WERI-Rb-1 (cell line): ENCODE data around the gene SCARF2.
"Not testable (repeated sequence)": the region's sequence is repeated elsewhere in the genome, so short reads cannot be mapped to it uniquely, and the experiment has no call there.

Experiments
- DNase-seq: peaks from one replicate; pipeline ENCODE4 v3.0.0-alpha.2; 2020
- H3K27ac ChIP-seq: fragments of 250-450 bp; sonication (Bioruptor Pico); 2 replicates; pipeline ENCODE4 v1.5.1; 2020; ENCODE audit warnings: mild to moderate bottlenecking, moderate library complexity
- H3K27me3 ChIP-seq: fragments of 250-450 bp; sonication (Bioruptor Pico); 2 replicates; pipeline ENCODE4 v1.5.1; 2021; ENCODE audit warnings: mild to moderate bottlenecking, low read depth, moderate library complexity; ENCODE audit not compliant: insufficient read depth, severe bottlenecking
- H3K36me3 ChIP-seq: fragments of 250-450 bp; sonication (Bioruptor Pico); 2 replicates; pipeline ENCODE4 v1.5.1; 2020; ENCODE audit warnings: mild to moderate bottlenecking, moderate library complexity
- H3K4me3 ChIP-seq: 2 replicates; pipeline ENCODE4 v1.5.1; 2011; ENCODE audit warnings: low read depth, mild to moderate bottlenecking, control low read depth, low read length
- H3K9me3 ChIP-seq: fragments of 250-450 bp; sonication (Bioruptor Pico); 2 replicates; pipeline ENCODE4 v1.5.1; 2021; ENCODE audit warnings: mild to moderate bottlenecking, moderate library complexity; ENCODE audit not compliant: severe bottlenecking
- TF ChIP-seq, protein P1 (sequence below): IDR thresholded peaks from 2 replicates; pipeline ENCODE4 v1.5.1; 2011; ENCODE audit warnings: low read depth, mild to moderate bottlenecking, control low read depth, inconsistent platforms, low read length

Gene SCARF2

DNA sequence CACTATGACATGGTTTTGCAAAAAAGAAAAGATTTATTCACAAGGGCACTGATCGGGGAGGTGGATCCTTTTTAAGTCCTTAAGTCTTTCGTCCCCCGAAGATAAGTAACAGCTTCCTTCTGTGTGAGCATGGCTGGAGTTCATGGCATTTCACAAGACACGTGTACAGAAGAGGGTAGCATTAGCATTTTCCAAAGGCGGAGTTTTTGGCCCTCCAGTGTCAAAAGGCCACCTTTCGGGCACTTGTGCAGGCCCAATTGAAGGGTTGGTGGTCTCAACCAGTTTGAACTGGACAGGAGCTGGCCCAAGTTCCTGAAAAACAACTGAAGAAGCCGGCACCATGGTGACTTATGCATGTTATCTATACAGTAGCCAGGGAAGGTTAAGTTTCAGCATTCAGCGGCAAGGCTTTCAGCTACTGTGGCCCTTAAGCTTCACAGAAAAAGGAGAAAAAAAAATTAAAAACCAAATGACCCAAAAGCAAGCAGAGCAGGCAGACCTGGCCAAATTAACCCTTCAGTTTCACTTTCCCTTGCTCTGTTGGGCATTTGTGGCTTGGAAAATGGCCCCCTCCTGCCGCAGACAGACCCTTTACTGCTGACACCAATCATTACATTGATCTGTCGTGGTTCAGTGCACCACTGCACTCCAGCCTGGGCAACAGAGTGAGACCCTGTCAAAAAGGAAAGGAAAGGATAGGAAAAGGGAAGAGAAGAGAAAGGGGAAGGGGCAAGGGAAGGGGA lies 25.0 kb downstream of the SCARF2 start:
- Histone ChIP-seq H3K27ac (no peak overlapping the region), H3K9me3 (no peaks in the 10 kb centered on the region), H3K27me3 (no peaks in the 10 kb centered on the region), H3K36me3 (no peaks in the 10 kb centered on the region), H3K4me3 (no peak overlapping the region)
- no peak for DNase-seq
- TF ChIP-seq, protein P1, sequence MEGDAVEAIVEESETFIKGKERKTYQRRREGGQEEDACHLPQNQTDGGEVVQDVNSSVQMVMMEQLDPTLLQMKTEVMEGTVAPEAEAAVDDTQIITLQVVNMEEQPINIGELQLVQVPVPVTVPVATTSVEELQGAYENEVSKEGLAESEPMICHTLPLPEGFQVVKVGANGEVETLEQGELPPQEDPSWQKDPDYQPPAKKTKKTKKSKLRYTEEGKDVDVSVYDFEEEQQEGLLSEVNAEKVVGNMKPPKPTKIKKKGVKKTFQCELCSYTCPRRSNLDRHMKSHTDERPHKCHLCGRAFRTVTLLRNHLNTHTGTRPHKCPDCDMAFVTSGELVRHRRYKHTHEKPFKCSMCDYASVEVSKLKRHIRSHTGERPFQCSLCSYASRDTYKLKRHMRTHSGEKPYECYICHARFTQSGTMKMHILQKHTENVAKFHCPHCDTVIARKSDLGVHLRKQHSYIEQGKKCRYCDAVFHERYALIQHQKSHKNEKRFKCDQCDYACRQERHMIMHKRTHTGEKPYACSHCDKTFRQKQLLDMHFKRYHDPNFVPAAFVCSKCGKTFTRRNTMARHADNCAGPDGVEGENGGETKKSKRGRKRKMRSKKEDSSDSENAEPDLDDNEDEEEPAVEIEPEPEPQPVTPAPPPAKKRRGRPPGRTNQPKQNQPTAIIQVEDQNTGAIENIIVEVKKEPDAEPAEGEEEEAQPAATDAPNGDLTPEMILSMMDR, result no peak

DNA sequence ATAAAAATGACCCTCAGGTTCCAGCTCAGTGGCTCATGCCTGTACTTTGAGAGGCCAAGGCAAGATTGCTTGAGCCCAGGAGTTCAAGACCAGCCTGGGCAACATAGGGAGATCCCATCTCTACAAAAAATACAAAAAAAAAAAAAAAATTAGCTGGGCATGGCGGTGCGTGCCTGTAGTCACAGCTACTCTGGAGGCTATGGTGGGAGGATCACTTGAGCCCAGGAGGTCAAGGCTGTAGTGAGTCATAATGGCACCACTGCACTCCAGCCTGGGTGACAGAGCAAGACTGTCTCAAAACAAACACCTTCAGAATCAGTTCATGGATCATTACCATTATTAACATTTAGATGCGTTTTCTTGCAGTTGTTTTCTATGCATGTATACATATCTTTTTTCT lies 28.2 kb downstream of the SCARF2 start:
- H3K36me3 ChIP-seq, result peaks cover 28% of the 10 kb centered on the region
- not testable (repeated sequence) for H3K9me3 ChIP-seq, H3K27ac ChIP-seq, H3K4me3 ChIP-seq, H3K27me3 ChIP-seq, DNase-seq

DNA sequence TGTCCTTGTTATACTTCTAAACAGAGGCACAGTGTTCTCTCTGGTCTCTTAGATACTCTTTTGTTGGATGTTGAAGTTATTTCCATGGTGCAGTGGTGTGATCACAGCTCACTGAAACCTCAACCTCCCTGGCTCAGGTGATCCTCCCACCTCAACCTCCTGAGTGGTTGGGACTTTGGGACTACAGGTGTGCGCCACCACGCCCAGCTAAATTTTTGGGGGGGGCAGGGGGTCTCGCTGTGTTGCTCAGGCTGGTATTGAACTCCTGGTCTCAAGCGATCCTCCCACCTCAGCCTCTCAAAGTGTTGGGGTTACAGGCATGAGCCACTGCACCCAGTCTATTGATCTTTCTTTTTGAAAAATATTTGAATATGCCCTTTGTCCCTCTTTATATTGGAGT lies 28.7 kb downstream of the SCARF2 start:
- Histone ChIP-seq H3K9me3 (no peaks in the 10 kb centered on the region), H3K36me3 (peaks cover 28% of the 10 kb centered on the region), H3K4me3 (no peak overlapping the region), H3K27ac (no peak overlapping the region), H3K27me3 (no peaks in the 10 kb centered on the region)
- TF ChIP-seq, protein P1, result no peak
- DNase-seq, result no peak

DNA sequence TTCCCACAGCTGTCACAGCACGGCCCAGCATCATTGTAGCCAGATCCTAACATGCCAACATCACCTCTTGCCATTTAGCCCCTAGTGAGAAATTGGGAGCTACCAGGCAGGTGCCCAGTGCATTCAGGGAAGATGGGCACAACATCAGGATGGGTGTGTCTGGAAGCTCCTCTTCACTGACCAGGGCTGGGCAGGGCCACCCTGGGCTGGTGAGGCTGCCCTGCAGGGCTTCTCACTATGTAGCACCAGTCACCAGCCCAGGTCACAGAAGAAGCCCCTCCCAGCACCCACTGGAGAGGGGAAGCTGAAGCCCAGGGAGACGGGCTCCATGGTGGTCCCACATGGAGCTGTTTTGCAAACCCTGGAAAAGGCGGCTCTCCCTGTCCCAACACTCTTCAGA lies 29.8 kb downstream of the SCARF2 start:
- Histone ChIP-seq H3K4me3 (no peak overlapping the region), H3K27me3 (no peaks in the 10 kb centered on the region), H3K36me3 (peaks cover 34% of the 10 kb centered on the region), H3K9me3 (no peaks in the 10 kb centered on the region), H3K27ac (no peak overlapping the region)
- TF ChIP-seq, protein P1, result no peak
- DNase-seq, result no peak

DNA sequence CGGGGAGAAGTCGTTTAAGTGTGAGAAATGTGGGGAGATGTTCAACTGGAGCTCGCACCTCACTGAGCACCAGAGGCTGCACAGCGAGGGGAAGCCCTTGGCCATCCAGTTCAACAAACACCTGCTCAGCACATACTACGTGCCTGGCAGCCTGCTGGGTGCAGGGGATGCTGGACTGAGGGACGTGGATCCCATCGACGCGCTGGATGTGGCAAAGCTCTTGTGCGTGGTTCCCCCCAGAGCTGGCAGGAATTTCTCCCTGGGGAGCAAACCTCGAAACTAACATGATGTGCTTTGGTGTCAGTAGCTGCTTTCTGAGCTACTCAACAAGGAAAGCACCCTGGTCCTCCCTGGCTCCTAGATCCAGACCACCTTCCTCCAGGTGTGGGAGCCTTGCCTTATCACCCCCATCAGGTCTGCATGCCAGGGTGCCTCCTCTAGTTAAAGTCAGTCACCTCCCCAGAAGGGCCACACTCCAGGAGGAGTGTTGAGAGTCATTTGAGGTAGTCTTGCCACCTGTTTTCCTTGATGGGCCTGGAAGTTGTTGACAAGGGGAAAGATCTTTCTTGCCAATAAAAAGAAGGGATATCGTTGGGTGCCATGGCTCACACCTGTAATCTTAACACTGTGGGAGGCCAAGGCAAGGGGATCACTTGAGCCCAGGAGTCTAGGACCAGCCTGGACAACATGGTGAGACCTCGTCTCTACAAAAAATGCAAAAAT lies 30.8 kb downstream of the SCARF2 start:
- Histone ChIP-seq H3K4me3 (no peak overlapping the region), H3K27ac (no peak overlapping the region), H3K36me3 (peaks cover 38% of the 10 kb centered on the region), H3K27me3 (no peaks in the 10 kb centered on the region), H3K9me3 (no peaks in the 10 kb centered on the region)
- no peak for DNase-seq
- TF ChIP-seq, protein P1, result no peak

DNA sequence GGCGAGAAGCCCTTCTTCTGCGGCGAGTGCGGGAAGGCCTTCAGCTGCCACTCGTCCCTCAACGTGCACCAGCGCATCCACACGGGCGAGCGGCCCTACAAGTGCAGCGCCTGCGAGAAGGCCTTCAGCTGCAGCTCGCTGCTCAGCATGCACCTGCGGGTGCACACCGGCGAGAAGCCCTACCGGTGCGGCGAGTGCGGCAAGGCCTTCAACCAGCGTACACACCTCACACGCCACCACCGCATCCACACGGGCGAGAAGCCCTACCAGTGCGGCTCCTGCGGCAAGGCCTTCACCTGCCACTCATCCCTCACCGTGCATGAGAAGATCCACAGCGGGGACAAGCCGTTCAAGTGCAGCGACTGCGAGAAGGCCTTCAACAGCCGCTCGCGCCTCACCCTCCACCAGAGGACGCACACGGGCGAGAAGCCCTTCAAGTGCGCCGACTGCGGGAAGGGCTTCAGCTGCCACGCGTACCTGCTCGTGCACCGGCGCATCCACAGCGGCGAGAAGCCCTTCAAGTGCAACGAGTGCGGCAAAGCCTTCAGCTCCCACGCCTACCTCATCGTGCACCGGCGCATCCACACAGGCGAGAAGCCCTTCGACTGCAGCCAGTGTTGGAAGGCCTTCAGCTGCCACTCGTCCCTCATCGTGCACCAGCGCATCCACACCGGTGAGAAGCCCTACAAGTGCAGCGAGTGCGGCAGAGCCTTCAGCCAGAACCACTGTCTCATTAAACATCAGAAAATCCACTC lies 31.5 kb downstream of the SCARF2 start:
- TF ChIP-seq, protein P1, result no peak
- no peaks in the 10 kb centered on the region for H3K9me3 ChIP-seq
- DNase-seq, result no peak
- no peak overlapping the region for H3K4me3 ChIP-seq
- no peaks in the 10 kb centered on the region for H3K27me3 ChIP-seq
- H3K27ac ChIP-seq, result no peak overlapping the region
- peaks cover 38% of the 10 kb centered on the region for H3K36me3 ChIP-seq
